ENCODE data around the gene LASP1NB.

Gene LASP1NB

GRCh38 chr17:38925263-38925995, at the start of gene LASP1NB:
LASP1NB (plus strand) TSS chr17:38925614.
- Mint-ChIP-seq H3K27me3 (no peaks in the 10 kb centered on the region), H3K4me1 (ENCODE audit: low read depth in 2 of 2) (peaks cover 29 to 33% of the 10 kb centered on the region in 2 donors), H3K36me3 (ENCODE audit: insufficient read depth) (peaks cover 38% of the 10 kb centered on the region), H3K4me3 (peak within 1 kb of the TSS; percentile 24 to 49), H3K9me3 (no peaks in the 10 kb centered on the region), H3K27ac (peak within 1 kb of the TSS; percentile 29 to 84)
- peak in 1 of 3 experiments; percentile 39 for DNase-seq
- peak; percentile 43 for ATAC-seq (replicated peaks)

- Mint-ChIP-seq H3K27me3 (no peaks in the 10 kb centered on the region), H3K36me3 (ENCODE audit: insufficient read depth) (peaks cover 74% of the 10 kb centered on the region), H3K4me3 (peak overlapping the region; percentile 99), H3K4me1 (ENCODE audit: low read depth in 2 of 2) (peaks cover 84 to 86% of the 10 kb centered on the region in 2 donors), H3K27ac (peak overlapping the region; percentile 88 to 93), H3K9me3 (no peaks in the 10 kb centered on the region)
- DNase-seq = no peak
- ATAC-seq (replicated peaks) = peak; percentile 66
Observed at GRCh38 chr17:38877130-38877851, 48.1 kb upstream of the LASP1NB start.

DNA sequence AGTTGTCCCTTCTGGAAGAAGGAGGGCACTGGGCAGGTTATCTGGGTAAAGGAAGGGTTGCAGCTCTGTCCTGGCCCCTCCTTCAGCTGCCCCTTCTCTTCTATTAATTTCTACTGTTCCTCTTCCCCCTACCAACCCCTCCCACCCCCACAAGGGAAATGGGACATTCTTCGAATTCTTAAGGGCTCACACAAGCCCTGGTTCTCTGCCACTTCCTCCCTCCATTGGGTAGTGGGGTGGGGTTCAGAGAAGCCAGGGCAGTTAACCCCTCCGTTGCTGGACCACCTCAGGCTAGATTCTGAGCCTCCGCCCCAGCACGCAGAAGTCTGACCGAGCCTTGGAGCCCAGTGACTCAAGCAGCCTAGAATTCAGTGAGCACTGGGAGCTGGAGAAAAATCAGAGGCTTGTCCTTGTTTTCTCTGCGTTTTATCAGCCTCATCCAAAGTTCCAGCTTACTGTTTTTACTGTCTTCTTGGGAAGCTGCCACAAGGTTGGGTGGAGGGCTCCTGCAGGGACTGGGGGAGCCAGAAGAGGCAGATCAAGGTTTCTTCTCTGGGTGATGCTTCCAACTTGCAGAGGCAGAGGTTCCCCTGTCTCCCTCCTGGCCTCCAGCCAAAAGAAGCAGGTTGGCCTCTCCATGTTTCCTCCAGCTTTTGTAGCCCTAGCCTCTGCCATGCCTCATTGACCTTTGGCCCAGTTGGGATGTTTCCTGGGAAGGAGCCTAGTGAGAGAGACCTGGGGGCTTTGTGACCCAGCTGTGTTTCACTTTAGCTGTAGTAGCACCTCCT, 45.3 kb upstream of the LASP1NB start:
- Mint-ChIP-seq H3K36me3 (ENCODE audit: insufficient read depth) (peaks cover 88% of the 10 kb centered on the region), H3K4me3 (peak overlapping the region; percentile 59 to 60), H3K27ac (peak overlapping the region; percentile 91 to 93), H3K27me3 (no peaks in the 10 kb centered on the region), H3K4me1 (ENCODE audit: low read depth in 2 of 2) (peaks cover 80 to 82% of the 10 kb centered on the region in 2 donors), H3K9me3 (no peaks in the 10 kb centered on the region)
- ATAC-seq (replicated peaks) (no peak), DNase-seq (no peak)

- H3K36me3 Mint-ChIP-seq (ENCODE audit: insufficient read depth) = peaks cover 98% of the 10 kb centered on the region
- no peaks in the 10 kb centered on the region for H3K27me3 Mint-ChIP-seq
- peak overlapping the region; percentile 91 to 95 for H3K27ac Mint-ChIP-seq
- H3K4me3 Mint-ChIP-seq = peak overlapping the region; percentile 59 to 73
- peak; percentile 23 for ATAC-seq (replicated peaks)
- peaks cover 81 to 84% of the 10 kb centered on the region in 2 donors for H3K4me1 Mint-ChIP-seq (ENCODE audit: low read depth in 2 of 2)
- H3K9me3 Mint-ChIP-seq = no peaks in the 10 kb centered on the region
- no peak for DNase-seq
Observed at GRCh38 chr17:38881600-38882191, 43.7 kb upstream of the LASP1NB start.

DNA sequence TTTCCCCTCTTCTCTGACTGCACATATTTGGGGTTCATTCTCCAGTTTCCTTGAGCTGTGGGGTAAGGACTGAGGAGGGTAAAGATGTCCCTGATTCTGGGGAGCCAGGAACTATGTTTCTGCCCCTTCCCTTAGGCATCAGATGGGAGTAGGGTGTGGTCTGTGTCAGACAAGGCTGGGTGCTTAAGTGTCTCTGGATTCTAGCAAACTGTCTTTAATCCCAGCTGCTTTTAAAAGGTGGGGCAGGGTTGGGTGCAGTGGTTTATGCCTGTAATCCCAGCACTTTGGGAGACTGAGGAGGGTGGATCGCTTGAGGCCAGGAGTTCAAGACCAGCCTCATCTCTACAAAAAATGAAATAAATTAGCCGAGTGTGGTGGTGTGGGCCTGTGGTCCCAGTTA, 42.5 kb upstream of the LASP1NB start:
- Mint-ChIP-seq H3K27me3 (no peaks in the 10 kb centered on the region), H3K4me1 (ENCODE audit: low read depth in 2 of 2) (peaks cover 80 to 83% of the 10 kb centered on the region in 2 donors), H3K27ac (peak overlapping the region; percentile 94 to 95), H3K4me3 (peak overlapping the region; percentile 59 to 73), H3K9me3 (no peaks in the 10 kb centered on the region), H3K36me3 (ENCODE audit: insufficient read depth) (peaks cover 95% of the 10 kb centered on the region)
- ATAC-seq (replicated peaks) = no peak
- DNase-seq = no peak

DNA sequence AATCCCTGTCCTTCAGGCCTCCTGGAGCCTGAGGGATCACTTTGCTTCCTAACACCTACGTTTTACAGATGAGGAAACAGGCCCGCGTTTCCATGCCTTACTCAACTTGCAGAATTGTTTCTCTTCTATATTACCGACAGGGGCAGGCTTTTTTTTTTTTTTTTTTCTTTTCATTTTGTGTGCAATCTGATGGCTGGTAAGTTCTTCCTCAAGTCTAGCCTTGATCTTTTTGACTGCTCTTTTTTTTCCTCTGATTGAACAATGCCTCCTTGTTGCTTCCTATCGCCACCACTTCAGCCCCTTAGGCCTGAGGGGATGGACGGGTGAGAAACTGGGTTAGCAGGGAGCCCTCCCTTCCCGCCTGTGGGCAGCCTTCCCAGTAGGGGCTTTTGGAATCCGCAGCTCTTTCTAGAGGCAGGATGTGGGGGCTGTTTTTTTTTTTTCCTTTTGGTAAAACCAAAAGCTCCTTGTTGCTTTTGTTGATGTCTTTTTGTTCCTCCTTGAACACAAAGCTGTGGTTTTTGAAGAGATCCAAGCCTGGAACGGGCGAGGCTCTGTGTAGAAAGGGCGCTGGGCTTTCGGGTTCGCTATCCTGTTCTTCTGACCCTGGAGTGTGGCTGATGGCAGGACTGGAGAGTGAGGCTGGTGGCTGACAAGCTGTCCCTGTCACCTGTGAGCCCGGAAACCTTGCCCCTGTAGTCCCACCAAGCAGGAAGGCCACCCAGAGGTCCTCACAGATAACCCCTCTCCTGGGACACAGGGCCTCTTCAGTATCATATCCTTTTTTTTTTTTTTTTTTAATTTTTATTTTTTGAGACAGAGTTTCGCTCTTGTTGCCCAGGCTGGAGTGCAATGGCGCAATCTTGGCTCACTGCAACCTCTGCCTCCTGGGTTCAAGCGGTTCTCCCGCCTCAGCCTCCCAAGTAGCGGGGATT, 41.6 kb upstream of the LASP1NB start:
- peaks cover 94% of the 10 kb centered on the region for H3K36me3 Mint-ChIP-seq (ENCODE audit: insufficient read depth)
- DNase-seq (no peak), ATAC-seq (replicated peaks) (peak; percentile 29)
- H3K27ac Mint-ChIP-seq = peak overlapping the region; percentile 94 to 95
- no peaks in the 10 kb centered on the region for H3K27me3 Mint-ChIP-seq
- peaks cover 77 to 79% of the 10 kb centered on the region in 2 donors for H3K4me1 Mint-ChIP-seq (ENCODE audit: low read depth in 2 of 2)
- H3K4me3 Mint-ChIP-seq = peak overlapping the region; percentile 59 to 73
- H3K9me3 Mint-ChIP-seq = no peaks in the 10 kb centered on the region

GRCh38 chr17:38885044-38885727, 40.2 kb upstream of the LASP1NB start:
- H3K9me3 Mint-ChIP-seq = no peaks in the 10 kb centered on the region
- peak overlapping the region; percentile 59 to 73 for H3K4me3 Mint-ChIP-seq
- peaks cover 80% of the 10 kb centered on the region in 2 donors for H3K4me1 Mint-ChIP-seq (ENCODE audit: low read depth in 2 of 2)
- ATAC-seq (replicated peaks) (no peak), DNase-seq (no peak)
- H3K27me3 Mint-ChIP-seq = no peaks in the 10 kb centered on the region
- peaks cover 91% of the 10 kb centered on the region for H3K36me3 Mint-ChIP-seq (ENCODE audit: insufficient read depth)
- H3K27ac Mint-ChIP-seq = peak overlapping the region; percentile 80 to 94

DNA sequence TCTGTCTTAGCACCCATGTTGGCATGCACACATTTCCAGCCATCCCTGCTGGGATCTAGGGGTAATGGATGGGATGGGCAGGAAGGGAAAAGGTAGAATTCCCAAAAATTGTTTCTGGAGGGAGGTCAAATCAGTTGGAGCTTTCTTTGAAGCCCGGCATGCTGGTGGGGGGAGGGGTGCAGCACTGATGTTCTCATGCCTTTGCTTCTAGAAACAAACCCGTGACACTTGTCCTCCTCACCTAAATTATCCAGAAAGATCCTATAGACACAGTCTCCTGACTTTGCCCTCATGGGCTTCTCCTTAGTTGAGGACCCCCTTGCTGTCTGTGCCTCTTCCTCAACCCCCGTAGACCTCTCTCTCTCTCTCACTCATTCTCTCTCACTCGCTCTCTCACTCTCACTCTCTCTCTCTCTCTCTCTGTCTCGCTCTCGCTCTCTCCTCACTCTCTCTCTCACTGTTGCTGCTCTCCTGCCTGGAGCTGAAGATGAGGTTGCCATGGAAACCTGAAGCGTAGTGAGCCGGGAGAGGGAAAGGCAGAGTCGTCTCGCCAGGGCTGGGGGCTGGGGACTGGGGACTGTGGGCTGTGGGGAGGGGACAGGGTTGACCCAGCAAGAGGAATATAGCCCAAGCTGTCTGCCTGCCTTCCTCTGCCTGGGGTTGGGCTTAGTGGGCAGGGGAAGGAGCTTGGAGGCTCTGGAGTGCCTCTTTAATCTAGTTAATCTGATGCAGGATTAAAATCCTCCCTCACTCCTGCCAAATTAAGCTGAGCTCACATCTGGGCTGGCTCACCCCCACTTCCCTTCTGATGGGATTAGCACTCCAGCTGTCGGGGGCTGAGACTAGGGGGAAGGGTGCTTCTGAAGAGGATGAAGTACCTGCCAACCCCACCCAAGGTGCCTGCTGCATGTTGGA, 39.4 kb upstream of the LASP1NB start:
- ATAC-seq (replicated peaks) = no peak
- Mint-ChIP-seq H3K4me1 (ENCODE audit: low read depth in 2 of 2) (peaks cover 80% of the 10 kb centered on the region in 2 donors), H3K36me3 (ENCODE audit: insufficient read depth) (peaks cover 91% of the 10 kb centered on the region), H3K27me3 (no peaks in the 10 kb centered on the region), H3K4me3 (peak overlapping the region; percentile 59 to 73), H3K27ac (peak overlapping the region; percentile 80 to 94), H3K9me3 (no peaks in the 10 kb centered on the region)
- DNase-seq = no peak

DNA sequence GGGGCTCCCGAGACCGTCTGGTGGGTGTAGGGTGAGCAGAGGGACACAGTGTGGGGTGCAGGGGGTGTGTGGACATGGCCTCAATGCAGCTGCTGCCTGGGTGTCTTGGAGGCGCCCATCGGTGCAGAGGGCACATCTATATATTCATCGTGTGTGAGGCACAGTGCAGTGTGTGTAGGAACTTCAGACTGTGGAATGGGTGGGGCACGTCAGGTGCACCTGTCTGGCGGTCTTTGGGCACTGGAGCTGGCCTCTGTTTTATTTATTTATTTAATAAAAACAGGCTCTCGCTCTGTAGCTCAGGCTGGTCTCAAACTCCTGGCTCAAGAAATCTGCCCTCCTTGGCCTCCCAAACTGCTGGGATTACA, 38.8 kb upstream of the LASP1NB start:
- peak overlapping the region; percentile 80 to 94 for H3K27ac Mint-ChIP-seq
- peaks cover 78% of the 10 kb centered on the region in 2 donors for H3K4me1 Mint-ChIP-seq (ENCODE audit: low read depth in 2 of 2)
- H3K36me3 Mint-ChIP-seq (ENCODE audit: insufficient read depth) = peaks cover 91% of the 10 kb centered on the region
- H3K27me3 Mint-ChIP-seq = no peaks in the 10 kb centered on the region
- no peaks in the 10 kb centered on the region for H3K9me3 Mint-ChIP-seq
- H3K4me3 Mint-ChIP-seq = peak overlapping the region; percentile 59 to 73
- DNase-seq (no peak), ATAC-seq (replicated peaks) (no peak)

DNA sequence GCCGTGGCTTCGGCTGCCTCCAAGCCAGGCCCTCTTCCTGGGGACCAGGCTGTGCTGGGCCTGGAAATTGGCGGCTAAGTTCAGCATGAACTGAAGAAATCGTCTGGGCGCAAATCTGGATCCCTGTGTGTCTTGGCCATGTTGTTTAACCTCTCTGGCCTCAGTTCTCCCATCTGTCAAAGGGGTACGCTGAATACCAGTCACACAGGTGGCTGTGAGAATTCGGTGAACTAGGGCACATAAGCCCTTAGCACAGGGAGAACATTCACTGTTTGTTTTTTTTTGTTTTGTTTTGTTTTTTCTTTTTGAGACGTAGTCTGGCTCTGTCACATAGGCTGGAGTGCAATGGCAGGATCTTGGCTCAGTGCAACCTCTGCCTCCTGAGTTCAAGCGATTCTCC, 36.6 kb upstream of the LASP1NB start:
- peaks cover 77 to 78% of the 10 kb centered on the region in 2 donors for H3K4me1 Mint-ChIP-seq (ENCODE audit: low read depth in 2 of 2)
- DNase-seq = no peak
- no peak for ATAC-seq (replicated peaks)
- H3K9me3 Mint-ChIP-seq = no peaks in the 10 kb centered on the region
- H3K27ac Mint-ChIP-seq = peak overlapping the region; percentile 35 to 71
- H3K36me3 Mint-ChIP-seq (ENCODE audit: insufficient read depth) = peaks cover 90% of the 10 kb centered on the region
- H3K4me3 Mint-ChIP-seq = peak overlapping the region; percentile 38 to 49
- no peaks in the 10 kb centered on the region for H3K27me3 Mint-ChIP-seq

DNA sequence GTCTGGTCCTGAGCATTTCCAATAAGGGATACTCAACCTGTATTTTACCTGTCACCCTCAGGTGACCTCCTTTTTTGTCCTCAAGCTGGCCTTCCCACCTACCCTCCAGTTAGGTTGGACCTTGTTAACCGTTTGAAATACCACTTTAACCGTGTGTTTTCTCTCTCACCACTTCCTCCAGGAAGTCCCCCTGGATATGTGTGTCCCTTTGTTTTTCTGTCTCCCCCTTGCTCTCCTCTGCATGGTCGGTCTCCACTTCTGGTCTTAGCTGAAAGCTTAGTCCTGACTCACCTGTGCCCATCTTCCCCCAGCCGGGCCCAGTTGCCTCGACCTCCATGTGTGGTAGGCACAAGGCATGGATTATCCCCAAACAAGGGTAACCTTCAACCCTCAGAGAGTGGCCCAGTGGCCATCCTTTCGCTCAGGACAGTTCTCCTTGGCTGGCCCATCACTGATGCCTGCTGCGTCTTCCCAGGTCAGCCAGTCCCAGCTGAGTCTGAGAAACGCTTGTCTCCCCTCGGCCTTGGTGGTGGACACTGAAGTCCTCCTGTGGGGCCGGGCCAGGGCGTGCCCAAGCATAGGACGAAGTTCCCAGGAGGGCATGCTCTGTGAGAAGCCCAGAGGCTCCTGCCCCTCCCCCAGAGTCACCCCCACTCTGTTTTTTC, 35.5 kb upstream of the LASP1NB start:
- H3K4me3 Mint-ChIP-seq = peak overlapping the region; percentile 70 to 78
- ATAC-seq (replicated peaks) (no peak), DNase-seq (no peak)
- no peaks in the 10 kb centered on the region for H3K9me3 Mint-ChIP-seq
- H3K27ac Mint-ChIP-seq = peak overlapping the region; percentile 93 to 96
- peaks cover 90% of the 10 kb centered on the region for H3K36me3 Mint-ChIP-seq (ENCODE audit: insufficient read depth)
- peaks cover 80 to 81% of the 10 kb centered on the region in 2 donors for H3K4me1 Mint-ChIP-seq (ENCODE audit: low read depth in 2 of 2)
- no peaks in the 10 kb centered on the region for H3K27me3 Mint-ChIP-seq
